HEK293T (cell line): ENCODE data around the gene RAC2.

Experiments used
- CTCF ChIA-PET: fragments of 350-600 bp; formaldehyde crosslinking; extraction: SDS; loops from one replicate; lab custom pipeline; 2021; ENCODE audit warnings: antibody characterized with exemption, inconsistent platforms; lab: Yijun Ruan, JAX
- POLR2A ChIA-PET: fragments of 350-600 bp; formaldehyde crosslinking; extraction: SDS; loops from one replicate; lab custom pipeline; 2020; ENCODE audit warnings: antibody characterized with exemption, inconsistent platforms; lab: Yijun Ruan, JAX
- DNase-seq: peaks from one replicate; pipeline ENCODE4 v3.0.0; 2012; ENCODE audit warnings: mixed read lengths; ENCODE audit errors: extremely low spot score
- ARNT ChIP-seq: fragments of 450-650 bp; IDR thresholded peaks from 2 replicates; pipeline ENCODE4 v1.6.1; 2017; ENCODE audit warnings: mild to moderate bottlenecking
- BHLHE40 ChIP-seq: fragments of 450-650 bp; IDR thresholded peaks from 2 replicates; pipeline ENCODE4 v1.6.1; 2016; ENCODE audit warnings: mild to moderate bottlenecking, moderate library complexity, borderline replicate concordance
- CTBP1 ChIP-seq: fragments of 450-650 bp; IDR thresholded peaks from 2 replicates; pipeline ENCODE4 v1.6.1; 2016; ENCODE audit warnings: borderline replicate concordance
- ELF4 ChIP-seq: fragments of 450-650 bp; IDR thresholded peaks from 2 replicates; pipeline ENCODE4 v1.6.1; 2017; ENCODE audit warnings: antibody characterized with exemption
- FOXA1 ChIP-seq: fragments of 450-650 bp; IDR thresholded peaks from 2 replicates; pipeline ENCODE4 v1.6.1; 2016; ENCODE audit warnings: mild to moderate bottlenecking
- FOXK2 ChIP-seq: fragments of 450-650 bp; IDR thresholded peaks from 2 replicates; pipeline ENCODE4 v1.6.1; 2016; ENCODE audit warnings: mild to moderate bottlenecking
- FOXM1 ChIP-seq: fragments of 450-650 bp; IDR thresholded peaks from 2 replicates; pipeline ENCODE4 v1.6.1; 2017; ENCODE audit warnings: mild to moderate bottlenecking, borderline replicate concordance
- HDGF ChIP-seq: fragments of 450-650 bp; IDR thresholded peaks from 2 replicates; pipeline ENCODE4 v1.6.1; 2017; ENCODE audit warnings: antibody characterized with exemption, borderline replicate concordance
- L3MBTL2 ChIP-seq: fragments of 450-650 bp; conservative IDR thresholded peaks from 2 replicates; pipeline ENCODE4 v1.6.1; 2016; ENCODE audit warnings: mild to moderate bottlenecking
- LEF1 ChIP-seq: fragments of 450-650 bp; IDR thresholded peaks from 2 replicates; pipeline ENCODE4 v1.6.1; 2017; ENCODE audit warnings: mild to moderate bottlenecking, borderline replicate concordance
- NFRKB ChIP-seq: fragments of 450-650 bp; IDR thresholded peaks from 2 replicates; pipeline ENCODE4 v1.6.1; 2016; ENCODE audit warnings: mild to moderate bottlenecking, moderate library complexity
- SP1 ChIP-seq: fragments of 450-650 bp; IDR thresholded peaks from 2 replicates; pipeline ENCODE4 v1.6.1; 2017
- SUZ12 ChIP-seq: fragments of 450-650 bp; IDR thresholded peaks from 2 replicates; pipeline ENCODE4 v1.6.1; 2016; ENCODE audit warnings: mild to moderate bottlenecking
- TARDBP ChIP-seq: fragments of 450-650 bp; IDR thresholded peaks from 2 replicates; pipeline ENCODE4 v1.6.1; 2016
- ZNF384 ChIP-seq: fragments of 450-650 bp; IDR thresholded peaks from 2 replicates; pipeline ENCODE4 v1.6.1; 2016
- TF ChIP-seq, protein P1 (sequence below): fragments of 450-650 bp; IDR thresholded peaks from 2 replicates; pipeline ENCODE4 v1.6.1; 2016

RAC2 gene

DNA sequence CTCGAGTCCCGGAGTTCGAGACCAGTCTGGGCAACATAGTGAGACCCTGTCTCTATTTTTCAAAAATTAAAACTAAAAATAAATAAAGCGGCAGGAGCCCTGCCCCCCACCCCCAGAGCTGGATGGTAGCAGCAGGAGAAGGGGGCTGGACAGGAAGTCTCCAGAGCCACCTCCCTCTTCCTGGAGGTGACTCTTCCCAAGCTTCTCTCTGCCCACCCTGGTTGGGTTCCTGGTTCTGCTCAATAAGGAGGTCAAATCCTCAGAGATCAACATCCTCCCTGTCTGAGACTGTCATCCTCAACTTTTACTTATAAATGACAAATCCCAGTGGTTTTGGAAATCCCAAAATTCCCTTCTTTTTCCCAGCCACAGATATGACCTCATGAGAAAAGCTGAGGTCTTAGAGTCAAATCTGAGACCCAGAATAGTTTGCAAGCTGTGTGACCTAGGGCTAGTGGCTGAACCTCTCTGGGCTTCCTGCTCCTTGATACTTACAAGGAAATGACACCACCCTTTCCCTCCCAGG, 57.0 kb downstream of the RAC2 start:
- DNase-seq: no peak
- TF ChIP-seq L3MBTL2 (no peak), HDGF (no peak), SUZ12 (no peak), ZNF384 (no peak), SP1 (no peak), ARNT (no peak), ELF4 (no peak)
- POLR2A ChIA-PET: interaction anchor here (1.3 to 1.6 kb wide), 2 partner anchors 11 to 12 kb away, joined by 4 to 5 read pairs; no protein-coding TSS in a partner anchor
- CTCF ChIA-PET: no interaction called here

DNA sequence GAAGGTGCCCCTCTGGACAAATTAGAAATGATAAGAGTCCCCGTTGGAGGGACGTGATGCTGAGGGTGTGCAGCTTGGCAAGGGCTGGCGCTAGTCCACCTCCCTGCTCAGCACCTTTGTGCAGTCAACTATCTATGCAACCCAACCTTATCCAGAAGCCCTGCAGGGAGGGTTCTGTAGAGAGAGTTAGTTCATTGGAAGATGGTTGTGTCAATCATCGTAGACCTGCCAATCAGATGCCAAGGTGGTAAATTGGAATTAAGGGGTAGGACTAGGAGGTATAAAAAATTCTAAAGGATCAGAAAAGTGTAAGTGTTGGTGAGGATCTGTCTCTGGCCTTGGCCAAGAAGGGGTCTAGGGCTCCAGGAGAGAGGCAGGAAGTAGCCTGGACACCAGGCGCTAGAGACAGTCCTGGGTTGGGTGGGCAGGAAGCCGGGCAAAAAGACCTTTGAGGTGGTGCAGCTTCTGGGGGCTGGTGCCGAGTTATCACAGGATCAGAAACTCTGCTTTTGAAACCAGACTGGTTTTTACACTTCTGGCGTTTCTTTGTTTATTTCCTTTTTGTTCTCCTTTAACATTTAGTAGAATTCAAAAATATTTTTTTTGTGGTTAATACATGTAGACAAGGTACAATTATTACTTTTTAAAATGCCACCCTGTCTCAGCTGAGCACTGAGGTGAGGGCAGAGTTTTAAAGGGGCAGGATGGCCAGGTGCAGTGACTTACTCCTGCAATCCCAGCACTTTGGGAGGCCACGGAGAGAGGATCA, 57.7 kb downstream of the RAC2 start:
- TF ChIP-seq, protein P1, sequence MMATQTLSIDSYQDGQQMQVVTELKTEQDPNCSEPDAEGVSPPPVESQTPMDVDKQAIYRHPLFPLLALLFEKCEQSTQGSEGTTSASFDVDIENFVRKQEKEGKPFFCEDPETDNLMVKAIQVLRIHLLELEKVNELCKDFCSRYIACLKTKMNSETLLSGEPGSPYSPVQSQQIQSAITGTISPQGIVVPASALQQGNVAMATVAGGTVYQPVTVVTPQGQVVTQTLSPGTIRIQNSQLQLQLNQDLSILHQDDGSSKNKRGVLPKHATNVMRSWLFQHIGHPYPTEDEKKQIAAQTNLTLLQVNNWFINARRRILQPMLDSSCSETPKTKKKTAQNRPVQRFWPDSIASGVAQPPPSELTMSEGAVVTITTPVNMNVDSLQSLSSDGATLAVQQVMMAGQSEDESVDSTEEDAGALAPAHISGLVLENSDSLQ: peak; percentile 100
- no peak for TF ChIP-seq ARNT
- TF ChIP-seq CTBP1: no peak
- TF ChIP-seq BHLHE40: no peak
- POLR2A ChIA-PET: interaction anchor here (1.3 to 1.6 kb wide), 2 partner anchors 11 to 13 kb away, joined by 4 to 5 read pairs; no protein-coding TSS in a partner anchor
- DNase-seq: peak; percentile 85
- CTCF ChIA-PET: no interaction called here

DNA sequence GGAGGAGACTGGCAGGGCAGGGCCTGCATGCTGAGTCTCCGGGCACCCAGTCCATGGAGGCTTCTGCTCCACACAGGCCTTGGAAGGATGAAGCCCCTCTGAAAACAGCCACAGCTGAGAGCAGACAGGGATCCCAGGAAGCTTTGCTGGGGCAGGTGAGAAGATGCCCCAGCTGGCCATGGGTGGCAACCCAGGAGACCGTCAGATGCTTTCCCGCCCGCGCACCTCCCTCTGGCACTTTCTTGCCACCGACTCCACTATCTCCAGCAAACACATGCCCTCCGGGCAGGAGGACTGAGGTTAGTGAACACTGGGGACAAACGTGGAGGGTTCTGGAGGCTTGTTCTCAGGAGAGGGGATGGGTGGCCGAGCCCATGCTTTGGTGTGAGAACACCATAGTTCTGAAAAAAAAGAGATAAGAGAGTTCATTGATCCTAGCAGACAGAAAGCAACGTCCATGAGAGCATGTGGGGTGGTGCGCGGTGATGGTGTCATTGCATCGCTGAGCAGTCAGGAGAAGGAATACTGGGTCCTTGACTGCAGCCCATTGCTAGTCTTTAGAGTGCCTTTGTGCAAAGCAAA, 58.3 kb downstream of the RAC2 start:
- ChIA-PET POLR2A (interaction anchor here (1.6 kb wide), 1 partner anchor 14 kb away, joined by 5 read pairs; no protein-coding TSS in a partner anchor), CTCF (no interaction called here)
- DNase-seq: no peak
- TF ChIP-seq, protein P1: no peak
- no peak for TF ChIP-seq L3MBTL2
- no peak for TF ChIP-seq ARNT
- TF ChIP-seq TARDBP: no peak
- no peak for TF ChIP-seq FOXK2

DNA sequence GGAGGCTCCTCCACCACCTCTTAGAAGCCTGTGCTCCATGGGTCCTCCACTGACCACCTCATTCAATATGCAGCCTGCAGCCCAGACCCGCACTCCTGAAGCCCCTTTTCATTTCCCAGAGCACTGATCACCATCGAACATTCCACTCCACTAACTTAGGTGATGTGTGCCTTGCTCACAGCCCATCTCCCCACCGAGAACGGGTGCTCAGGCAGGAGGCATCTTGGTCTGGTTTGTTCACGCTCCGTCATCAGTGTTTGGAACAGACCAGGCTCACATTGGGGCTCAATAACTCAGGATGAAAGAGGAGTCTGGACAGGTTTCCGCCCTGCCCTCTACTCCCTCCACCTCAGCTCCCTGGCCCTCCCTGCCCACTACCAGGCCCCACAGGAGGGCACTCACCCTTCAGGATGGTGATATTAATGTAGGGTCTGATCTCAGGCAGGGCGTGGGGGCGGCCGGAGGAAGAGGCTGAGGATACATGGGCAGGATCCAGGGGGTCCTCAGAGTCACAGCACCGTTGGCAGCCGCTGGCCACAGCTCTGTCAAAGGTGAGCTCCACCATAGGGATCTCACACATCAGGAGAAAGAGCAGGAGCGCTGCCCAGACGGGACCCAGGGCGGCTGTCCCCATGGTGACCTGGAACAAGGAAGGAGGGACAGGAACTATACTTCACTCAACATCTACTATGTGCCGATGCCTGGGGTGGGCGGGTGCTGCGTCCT, 59.1 kb downstream of the RAC2 start:
- TF ChIP-seq FOXM1 (no peak), FOXK2 (no peak), FOXA1 (no peak), ARNT (no peak), BHLHE40 (no peak), CTBP1 (no peak)
- DNase-seq: no peak
- ChIA-PET POLR2A (no interaction called here), CTCF (no interaction called here)

DNA sequence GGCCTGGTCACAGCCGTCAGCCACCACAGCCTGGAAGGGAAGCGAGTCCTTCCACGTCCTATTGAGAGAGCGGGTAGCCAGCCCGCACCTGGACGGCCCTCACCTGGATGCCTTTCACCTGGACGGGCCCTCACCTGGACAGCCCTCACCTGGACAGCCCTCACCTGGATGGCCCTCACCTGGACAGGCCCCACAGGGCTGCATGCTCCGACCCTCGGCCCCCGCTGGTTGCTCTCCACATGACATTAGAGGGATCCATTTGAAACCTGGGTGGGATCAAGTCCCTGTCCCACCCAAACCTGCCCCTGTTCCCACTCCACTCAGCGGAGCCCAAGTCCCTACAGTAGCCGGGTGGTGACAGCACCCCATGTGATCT, 59.7 kb downstream of the RAC2 start:
- no peak for DNase-seq
- TF ChIP-seq FOXK2: no peak
- TF ChIP-seq FOXM1: no peak
- no peak for TF ChIP-seq CTBP1
- TF ChIP-seq TARDBP: no peak
- no peak for TF ChIP-seq HDGF
- TF ChIP-seq, protein P1: no peak
- no peak for TF ChIP-seq L3MBTL2
- TF ChIP-seq BHLHE40: no peak
- no peak for TF ChIP-seq ZNF384
- TF ChIP-seq SUZ12: no peak
- TF ChIP-seq ARNT: no peak
- CTCF ChIA-PET: no interaction called here
- POLR2A ChIA-PET: no interaction called here

DNA sequence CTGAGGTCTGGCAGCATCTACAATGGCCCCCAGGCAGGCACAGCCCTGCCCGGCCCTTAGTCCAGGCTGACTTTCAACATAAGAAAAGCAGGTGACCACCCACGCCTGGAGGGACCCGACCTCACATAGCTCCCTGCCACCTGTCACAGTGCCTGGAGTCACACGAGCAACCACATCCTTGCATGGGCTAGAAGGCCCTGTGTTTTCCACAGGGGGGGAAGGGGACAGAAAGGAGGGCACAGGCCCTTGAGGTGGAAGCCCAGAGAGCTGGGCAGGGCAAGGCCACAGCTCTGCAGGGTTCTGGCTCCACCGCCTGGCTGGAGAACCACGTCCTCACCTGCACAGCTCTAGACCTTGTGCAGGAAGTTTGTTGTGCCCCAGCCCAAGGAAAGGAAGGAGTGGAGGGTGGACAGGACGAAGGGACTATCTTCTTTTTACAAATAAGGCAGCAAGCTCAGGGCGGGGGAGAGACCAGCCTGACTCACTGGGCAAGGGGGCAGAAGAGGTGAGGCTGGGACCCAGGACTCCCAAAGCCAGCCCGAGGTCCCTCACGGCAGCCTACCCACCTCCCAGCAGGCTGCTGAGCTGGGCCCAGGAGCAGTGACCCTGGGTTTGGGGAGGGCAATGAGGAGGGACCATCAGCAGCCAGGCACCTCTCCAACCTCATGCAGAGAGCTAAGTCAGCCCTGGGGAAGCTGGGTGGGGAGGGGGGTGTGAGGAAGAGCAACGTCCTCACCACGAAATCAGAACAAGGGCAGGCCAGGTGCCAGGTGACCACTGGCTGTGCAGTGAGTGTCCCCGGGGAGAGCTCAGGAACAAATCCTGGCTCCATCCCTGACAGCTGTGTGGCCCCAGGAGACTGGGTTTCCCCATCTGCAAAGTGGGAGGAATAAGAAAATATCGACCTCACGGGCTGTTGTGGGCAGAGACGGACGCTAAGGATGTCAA, 60.4 kb downstream of the RAC2 start:
- ChIA-PET CTCF (no interaction called here), POLR2A (no interaction called here)
- no peak for TF ChIP-seq SUZ12
- TF ChIP-seq SP1: no peak
- no peak for TF ChIP-seq FOXA1
- TF ChIP-seq NFRKB: no peak
- TF ChIP-seq, protein P1: no peak
- no peak for TF ChIP-seq CTBP1
- TF ChIP-seq FOXK2: no peak
- TF ChIP-seq BHLHE40: no peak
- no peak for TF ChIP-seq FOXM1
- no peak for TF ChIP-seq L3MBTL2
- TF ChIP-seq LEF1: no peak
- DNase-seq: no peak
